HepG2 (cell line): ENCODE results near the gene TP63. TPM values are rescaled to one million over a fixed set of nuclear protein-coding genes. Genes with fewer than 3 reads are reported as not detected.

Experiments
- ARNT2 ChIP-seq: sonication (generic); formaldehyde crosslinking; IDR thresholded peaks from 2 replicates; pipeline ENCODE4 v1.8.0; 2022; ENCODE audit warnings: mild to moderate bottlenecking, low read depth, missing genetic modification reagents, moderate library complexity
- HNRNPL ChIP-seq: fragments of 200-400 bp; formaldehyde crosslinking; IDR thresholded peaks from 2 replicates; pipeline ENCODE4 v1.6.1; 2017; ENCODE audit warnings: mild to moderate bottlenecking, low read depth, low read length
- MNT ChIP-seq: fragments of 450-650 bp; IDR thresholded peaks from 2 replicates; pipeline ENCODE4 v1.6.1; 2016
- ONECUT2 ChIP-seq: sonication (generic); formaldehyde crosslinking; IDR thresholded peaks from 2 replicates; pipeline ENCODE4 v1.4.0; 2020; ENCODE audit warnings: missing genetic modification reagents
- PHF20 ChIP-seq: sonication (generic); formaldehyde crosslinking; IDR thresholded peaks from 2 replicates; pipeline ENCODE4 v1.5.0; 2020; ENCODE audit warnings: mild to moderate bottlenecking, missing genetic modification reagents
- SNAPC2 ChIP-seq: sonication (generic); formaldehyde crosslinking; IDR thresholded peaks from 2 replicates; pipeline ENCODE4 v1.8.1; 2022; ENCODE audit warnings: mild to moderate bottlenecking, missing genetic modification reagents
- ZNF136 ChIP-seq: sonication (generic); formaldehyde crosslinking; IDR thresholded peaks from 2 replicates; pipeline ENCODE4 v1.8.1; 2022; ENCODE audit warnings: low read depth, mild to moderate bottlenecking, moderate library complexity, missing genetic modification reagents
- ZNF337 ChIP-seq: sonication (generic); formaldehyde crosslinking; IDR thresholded peaks from 2 replicates; pipeline ENCODE4 v1.5.1; 2020; ENCODE audit warnings: missing genetic modification reagents, low read depth, mild to moderate bottlenecking, borderline replicate concordance
- ZNF460 ChIP-seq: sonication (generic); formaldehyde crosslinking; IDR thresholded peaks from 2 replicates; pipeline ENCODE4 v1.5.1; 2020; ENCODE audit warnings: missing genetic modification reagents, mild to moderate bottlenecking, borderline replicate concordance
- ZNF775 ChIP-seq: sonication (generic); formaldehyde crosslinking; IDR thresholded peaks from 2 replicates; pipeline ENCODE4 v1.4.0; 2020; ENCODE audit warnings: missing genetic modification reagents, mild to moderate bottlenecking, moderate library complexity, borderline replicate concordance
- polyA plus RNA-seq, 8 experiments: library from polyadenylated mRNA; depleted of rRNA in 3 of 8; stranded (reverse) in 7 of 8; unstranded in 1 of 8; fragments of >200 nt; fragmentation: Illumina TruSeq in 4 of 8; extraction: Trizol in 4 of 8; gene quantifications; 2 replicates each; pipeline versions ENCODE4 v1.2.1 to v1.2.3, GENCODE V29; 2011 to 2016; ENCODE audit warnings: low read depth in 4 of 8, missing spikeins in 1 of 8, mixed read lengths in 1 of 8; ENCODE audit not compliant: insufficient read depth in 1 of 8
- total RNA-seq, 5 experiments: library from RNA; depleted of rRNA; stranded (reverse); fragments of >200 nt; fragmentation: Illumina TruSeq; extraction: Trizol; gene quantifications; 2 replicates each; pipeline ENCODE4 v1.2.3, GENCODE V29; 2016; ENCODE audit warnings: low read depth in 1 of 5
- TF ChIP-seq, protein P1 (sequence below): sonication (generic); formaldehyde crosslinking; conservative IDR thresholded peaks from 2 replicates; pipeline ENCODE4 v1.8.0; 2022; ENCODE audit warnings: mild to moderate bottlenecking, moderate library complexity, missing genetic modification reagents
- TF ChIP-seq, protein P2 (sequence below): IDR thresholded peaks from 2 replicates; pipeline ENCODE4 v1.6.1; 2016; ENCODE audit warnings: low read depth, borderline replicate concordance
- TF ChIP-seq, protein P3 (sequence below): sonication (generic); formaldehyde crosslinking; IDR thresholded peaks from 2 replicates; pipeline ENCODE4 v1.9.0; 2021; ENCODE audit warnings: missing genetic modification reagents, borderline replicate concordance

The TP63 gene
- total and polyA plus RNA-seq, 2 of the 13 experiments (the other 11 are each of a cell fraction or from before 2014, with no cell fraction given), result not detected

DNA sequence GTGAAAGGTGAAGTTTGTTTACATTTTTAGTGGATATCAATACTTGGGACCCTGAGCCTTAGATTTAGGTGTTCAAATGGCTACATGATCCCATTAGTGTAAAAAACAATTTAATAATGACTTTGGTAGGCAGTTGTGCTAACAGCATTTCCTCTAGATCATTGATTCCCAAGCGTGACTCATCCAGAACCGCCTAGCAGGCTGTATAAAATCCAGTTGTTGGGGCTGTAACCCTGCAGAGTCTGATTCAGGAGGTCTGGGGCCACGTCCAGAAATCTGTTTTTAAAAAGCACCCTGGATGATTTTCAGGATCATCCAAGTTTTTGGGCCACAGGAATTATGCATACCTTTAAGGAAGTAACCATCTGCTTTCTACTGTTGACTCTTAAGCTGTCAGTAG, 156.4 kb downstream of the TP63 start (continued):
- TF ChIP-seq SNAPC2 (CRISPR knock-in tag), result no peak
- no peak for TF ChIP-seq ZNF775 (CRISPR knock-in tag)
- no peak for TF ChIP-seq MNT
- TF ChIP-seq, protein P1, sequence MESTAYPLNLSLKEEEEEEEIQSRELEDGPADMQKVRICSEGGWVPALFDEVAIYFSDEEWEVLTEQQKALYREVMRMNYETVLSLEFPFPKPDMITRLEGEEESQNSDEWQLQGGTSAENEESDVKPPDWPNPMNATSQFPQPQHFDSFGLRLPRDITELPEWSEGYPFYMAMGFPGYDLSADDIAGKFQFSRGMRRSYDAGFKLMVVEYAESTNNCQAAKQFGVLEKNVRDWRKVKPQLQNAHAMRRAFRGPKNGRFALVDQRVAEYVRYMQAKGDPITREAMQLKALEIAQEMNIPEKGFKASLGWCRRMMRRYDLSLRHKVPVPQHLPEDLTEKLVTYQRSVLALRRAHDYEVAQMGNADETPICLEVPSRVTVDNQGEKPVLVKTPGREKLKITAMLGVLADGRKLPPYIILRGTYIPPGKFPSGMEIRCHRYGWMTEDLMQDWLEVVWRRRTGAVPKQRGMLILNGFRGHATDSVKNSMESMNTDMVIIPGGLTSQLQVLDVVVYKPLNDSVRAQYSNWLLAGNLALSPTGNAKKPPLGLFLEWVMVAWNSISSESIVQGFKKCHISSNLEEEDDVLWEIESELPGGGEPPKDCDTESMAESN (CRISPR knock-in tag), result no peak
- no peak for TF ChIP-seq ONECUT2 (CRISPR knock-in tag)
- TF ChIP-seq, protein P2, sequence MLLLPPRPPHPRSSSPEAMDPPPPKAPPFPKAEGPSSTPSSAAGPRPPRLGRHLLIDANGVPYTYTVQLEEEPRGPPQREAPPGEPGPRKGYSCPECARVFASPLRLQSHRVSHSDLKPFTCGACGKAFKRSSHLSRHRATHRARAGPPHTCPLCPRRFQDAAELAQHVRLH (CRISPR knock-in tag), result no peak
- no peak for TF ChIP-seq ZNF460 (CRISPR knock-in tag)
- TF ChIP-seq HNRNPL, result no peak
- TF ChIP-seq ZNF136 (CRISPR knock-in tag), result no peak
- TF ChIP-seq PHF20 (CRISPR knock-in tag), result no peak
- no peak for TF ChIP-seq ARNT2 (CRISPR knock-in tag)
- TF ChIP-seq, protein P3, sequence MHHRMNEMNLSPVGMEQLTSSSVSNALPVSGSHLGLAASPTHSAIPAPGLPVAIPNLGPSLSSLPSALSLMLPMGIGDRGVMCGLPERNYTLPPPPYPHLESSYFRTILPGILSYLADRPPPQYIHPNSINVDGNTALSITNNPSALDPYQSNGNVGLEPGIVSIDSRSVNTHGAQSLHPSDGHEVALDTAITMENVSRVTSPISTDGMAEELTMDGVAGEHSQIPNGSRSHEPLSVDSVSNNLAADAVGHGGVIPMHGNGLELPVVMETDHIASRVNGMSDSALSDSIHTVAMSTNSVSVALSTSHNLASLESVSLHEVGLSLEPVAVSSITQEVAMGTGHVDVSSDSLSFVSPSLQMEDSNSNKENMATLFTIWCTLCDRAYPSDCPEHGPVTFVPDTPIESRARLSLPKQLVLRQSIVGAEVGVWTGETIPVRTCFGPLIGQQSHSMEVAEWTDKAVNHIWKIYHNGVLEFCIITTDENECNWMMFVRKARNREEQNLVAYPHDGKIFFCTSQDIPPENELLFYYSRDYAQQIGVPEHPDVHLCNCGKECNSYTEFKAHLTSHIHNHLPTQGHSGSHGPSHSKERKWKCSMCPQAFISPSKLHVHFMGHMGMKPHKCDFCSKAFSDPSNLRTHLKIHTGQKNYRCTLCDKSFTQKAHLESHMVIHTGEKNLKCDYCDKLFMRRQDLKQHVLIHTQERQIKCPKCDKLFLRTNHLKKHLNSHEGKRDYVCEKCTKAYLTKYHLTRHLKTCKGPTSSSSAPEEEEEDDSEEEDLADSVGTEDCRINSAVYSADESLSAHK (CRISPR knock-in tag), result no peak
- no peak for TF ChIP-seq ZNF337
